Thoracic aorta (tissue), 2 donors: ENCODE measurements around the gene CEP131. TPM values are rescaled to one million over a fixed set of nuclear protein-coding genes. Genes with fewer than 3 reads are reported as not detected.

ENCODE experiments used
- ATAC-seq: fragments of 150-250 bp; one replicate; pipeline ENCODE4 v1.8.0; 2017; ENCODE audit warnings: low read depth; ENCODE audit not compliant: insufficient number of reproducible peaks, low FRiP score
- DNase-seq: peaks from one replicate; pipeline ENCODE4 v3.0.0-alpha.2; 2020; ENCODE audit warnings: low spot score
- H3K27ac ChIP-seq, 2 donors: fragments of 200-600 bp; sonication (generic); 1 replicate in 1 of 2; 2 replicates in 1 of 2; pipeline ENCODE4 v1.5.1; 2016; ENCODE audit warnings: mild to moderate bottlenecking in 2 of 2, moderate library complexity in 2 of 2
- H3K27me3 ChIP-seq: fragments of 200-600 bp; sonication (generic); replicated peaks from 2 replicates; pipeline ENCODE4 v1.6.0; 2016; ENCODE audit warnings: mild to moderate bottlenecking; ENCODE audit not compliant: insufficient read depth
- H3K36me3 ChIP-seq: fragments of 200-600 bp; sonication (generic); one replicate; pipeline ENCODE4 v1.5.1; 2016
- H3K4me1 ChIP-seq, 2 donors: fragments of 200-600 bp; sonication (generic); 1 replicate in 1 of 2; 2 replicates in 1 of 2; pipeline versions ENCODE4 v1.5.1 to v1.6.0; 2016; ENCODE audit warnings: low read depth in 2 of 2, mild to moderate bottlenecking in 1 of 2; ENCODE audit not compliant: control insufficient read depth in 1 of 2
- H3K4me3 ChIP-seq: fragments of 200-600 bp; sonication (generic); 2 replicates; pipeline ENCODE4 v1.5.1; 2016; ENCODE audit warnings: mild to moderate bottlenecking
- H3K9me3 ChIP-seq: fragments of 200-600 bp; sonication (generic); 2 replicates; pipeline ENCODE4 v1.5.1; 2016
- total RNA-seq, 2 donors: library from RNA; depleted of rRNA; stranded (reverse); fragments of >200 nt; gene quantifications; one replicate each; pipeline versions ENCODE4 v1.1.0 to v1.2.3, GENCODE V29; 2016
- TF ChIP-seq, protein P1 (sequence below): fragments of 200-600 bp; sonication (generic); IDR thresholded peaks from one replicate; pipeline ENCODE4 v1.5.1; 2019; ENCODE audit warnings: antibody characterized with exemption

CEP131 gene
- total RNA-seq, 2 donors from 2014 or later: 5.8 to 11.4 TPM

- Histone ChIP-seq H3K4me1 (no peaks in the 10 kb centered on the region), H3K36me3 (no peaks in the 10 kb centered on the region), H3K27me3 (no peaks in the 10 kb centered on the region), H3K9me3 (no peaks in the 10 kb centered on the region), H3K4me3 (no peak overlapping the region), H3K27ac (no peak overlapping the region)
- ATAC-seq (no peak), DNase-seq (no peak)
- TF ChIP-seq, protein P1, sequence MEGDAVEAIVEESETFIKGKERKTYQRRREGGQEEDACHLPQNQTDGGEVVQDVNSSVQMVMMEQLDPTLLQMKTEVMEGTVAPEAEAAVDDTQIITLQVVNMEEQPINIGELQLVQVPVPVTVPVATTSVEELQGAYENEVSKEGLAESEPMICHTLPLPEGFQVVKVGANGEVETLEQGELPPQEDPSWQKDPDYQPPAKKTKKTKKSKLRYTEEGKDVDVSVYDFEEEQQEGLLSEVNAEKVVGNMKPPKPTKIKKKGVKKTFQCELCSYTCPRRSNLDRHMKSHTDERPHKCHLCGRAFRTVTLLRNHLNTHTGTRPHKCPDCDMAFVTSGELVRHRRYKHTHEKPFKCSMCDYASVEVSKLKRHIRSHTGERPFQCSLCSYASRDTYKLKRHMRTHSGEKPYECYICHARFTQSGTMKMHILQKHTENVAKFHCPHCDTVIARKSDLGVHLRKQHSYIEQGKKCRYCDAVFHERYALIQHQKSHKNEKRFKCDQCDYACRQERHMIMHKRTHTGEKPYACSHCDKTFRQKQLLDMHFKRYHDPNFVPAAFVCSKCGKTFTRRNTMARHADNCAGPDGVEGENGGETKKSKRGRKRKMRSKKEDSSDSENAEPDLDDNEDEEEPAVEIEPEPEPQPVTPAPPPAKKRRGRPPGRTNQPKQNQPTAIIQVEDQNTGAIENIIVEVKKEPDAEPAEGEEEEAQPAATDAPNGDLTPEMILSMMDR: no peak
Observed at GRCh38 chr17:81179220-81179619, 43.5 kb downstream of the CEP131 start.

GRCh38 chr17:81178136-81179091, 44.4 kb downstream of the CEP131 start:
- H3K4me3 ChIP-seq: no peak overlapping the region
- DNase-seq (no peak), ATAC-seq (no peak)
- TF ChIP-seq, protein P1: no peak
- no peak overlapping the region for H3K27ac ChIP-seq
- no peaks in the 10 kb centered on the region for H3K4me1 ChIP-seq
- H3K36me3 ChIP-seq: no peaks in the 10 kb centered on the region
- H3K9me3 ChIP-seq: no peaks in the 10 kb centered on the region
- H3K27me3 ChIP-seq: no peaks in the 10 kb centered on the region

DNA sequence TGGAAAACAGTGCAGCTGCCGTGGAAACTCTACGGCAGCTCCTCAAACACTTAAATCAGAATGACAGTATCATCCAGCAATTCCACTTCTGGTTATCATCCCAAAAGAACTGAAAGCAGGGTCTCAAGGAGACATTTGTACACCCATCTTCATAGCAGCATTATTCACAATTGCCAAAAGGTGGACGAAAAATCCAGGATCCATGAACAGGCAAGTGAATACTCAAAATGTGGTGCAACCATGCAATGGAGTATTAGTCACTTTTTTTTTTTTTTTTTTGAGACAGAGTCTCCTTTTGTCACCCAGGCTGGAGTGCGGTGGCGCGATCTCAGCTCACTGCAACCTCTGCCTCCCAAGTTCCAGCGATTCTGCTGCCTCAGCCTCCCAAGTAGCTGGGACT, 46.1 kb downstream of the CEP131 start:
- no peak for DNase-seq
- no peak for ATAC-seq
- TF ChIP-seq, protein P1: no peak
- Histone ChIP-seq H3K9me3 (no peaks in the 10 kb centered on the region), H3K4me3 (no peak overlapping the region), H3K27ac (no peak overlapping the region), H3K27me3 (no peaks in the 10 kb centered on the region), H3K4me1 (no peaks in the 10 kb centered on the region), H3K36me3 (no peaks in the 10 kb centered on the region)

DNA sequence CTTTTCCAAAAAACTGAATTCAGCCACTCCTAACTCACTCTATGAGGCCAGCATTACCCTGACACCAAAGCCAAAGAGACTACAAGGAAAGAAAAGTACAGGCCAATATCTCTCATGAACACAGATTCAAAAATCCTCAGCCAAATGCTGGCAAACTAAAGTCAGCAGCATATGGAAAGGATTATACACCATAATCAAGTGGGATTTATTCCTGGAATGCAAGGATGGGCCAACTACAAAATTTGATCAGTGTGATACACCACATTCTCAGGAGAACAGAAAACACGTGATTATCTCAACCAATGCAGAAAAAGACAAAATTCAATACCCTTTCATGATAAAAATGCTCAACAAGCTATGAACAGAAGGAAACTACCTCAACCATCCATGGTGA, 49.0 kb downstream of the CEP131 start:
- H3K4me1 ChIP-seq: no peaks in the 10 kb centered on the region
- no peak overlapping the region for H3K4me3 ChIP-seq
- TF ChIP-seq, protein P1: no peak
- no peaks in the 10 kb centered on the region for H3K36me3 ChIP-seq
- no peaks in the 10 kb centered on the region for H3K27me3 ChIP-seq
- no peak overlapping the region for H3K27ac ChIP-seq
- DNase-seq (no peak), ATAC-seq (no peak)
- no peaks in the 10 kb centered on the region for H3K9me3 ChIP-seq

GRCh38 chr17:81173052-81173761, 49.6 kb downstream of the CEP131 start:
- no peaks in the 10 kb centered on the region for H3K36me3 ChIP-seq
- no peak for ATAC-seq
- no peak overlapping the region for H3K4me3 ChIP-seq
- H3K27me3 ChIP-seq: no peaks in the 10 kb centered on the region
- DNase-seq: no peak
- no peaks in the 10 kb centered on the region for H3K4me1 ChIP-seq
- H3K9me3 ChIP-seq: no peaks in the 10 kb centered on the region
- H3K27ac ChIP-seq: no peak overlapping the region
- TF ChIP-seq, protein P1: no peak
